ENCODE data around the gene NRP1.

NRP1 gene

GRCh38 chr10:33164060-33164709, 170.3 kb downstream of the NRP1 start:
- Histone ChIP-seq H3K27me3 (no peaks in the 10 kb centered on the region), H4K20me1 (no peaks in the 10 kb centered on the region), H3K36me3 (no peaks in the 10 kb centered on the region), H3K9me3 (replicated peaks in 1 of 11) (no peaks in the 10 kb centered on the region), H3K27ac (no peak overlapping the region), H3K4me2 (no peak overlapping the region), H3K9ac (no peak overlapping the region), H3K4me3 (no peak overlapping the region), H3K4me1 (0 out of 20 replicates have a peak, but pooled peaks cover 0 to 7% (median 0%) of the 10 kb centered on the region in 10 experiments)
- TF ChIP-seq Cebpa-rat (IDR thresholded peaks at IDR 0.05), result no peak

GRCh38 chr10:33162248-33162575, 172.3 kb downstream of the NRP1 start:
- TF ChIP-seq Cebpa-rat (IDR thresholded peaks at IDR 0.05), result 0 out of 22 replicates have a peak, but pooled peaks of 1 of the 11 experiments have one; percentile 16
- Histone ChIP-seq H3K9me3 (replicated peaks in 1 of 11) (no peaks in the 10 kb centered on the region), H3K4me3 (no peak overlapping the region), H4K20me1 (no peaks in the 10 kb centered on the region), H3K4me2 (no peak overlapping the region), H3K36me3 (no peaks in the 10 kb centered on the region), H3K9ac (no peak overlapping the region), H3K27ac (no peak overlapping the region), H3K27me3 (no peaks in the 10 kb centered on the region), H3K4me1 (peaks cover 0 to 7% (median 1%) of the 10 kb centered on the region in 10 experiments; a peak in 6 of 20 replicates)

GRCh38 chr10:33161550-33162247, 172.8 kb downstream of the NRP1 start:
- Histone ChIP-seq H3K9me3 (replicated peaks in 1 of 11) (no peaks in the 10 kb centered on the region), H3K4me1 (peaks cover 0 to 7% (median 5%) of the 10 kb centered on the region in 10 experiments; a peak in 6 of 20 replicates), H3K36me3 (no peaks in the 10 kb centered on the region), H3K4me3 (no peak overlapping the region), H3K9ac (no peak overlapping the region), H4K20me1 (no peaks in the 10 kb centered on the region), H3K27me3 (no peaks in the 10 kb centered on the region), H3K4me2 (no peak overlapping the region), H3K27ac (no peak overlapping the region)
- TF ChIP-seq Cebpa-rat (IDR thresholded peaks at IDR 0.05), result no peak

GRCh38 chr10:33160151-33160550, 174.3 kb downstream of the NRP1 start:
- Histone ChIP-seq H3K4me2 (no peak overlapping the region), H3K4me1 (peaks cover 0 to 7% (median 5%) of the 10 kb centered on the region in 10 experiments; a peak in 6 of 20 replicates), H3K9me3 (replicated peaks in 1 of 11) (no peaks in the 10 kb centered on the region), H3K36me3 (no peaks in the 10 kb centered on the region), H3K9ac (no peak overlapping the region), H3K27me3 (no peaks in the 10 kb centered on the region), H4K20me1 (no peaks in the 10 kb centered on the region), H3K4me3 (no peak overlapping the region), H3K27ac (no peak overlapping the region)
- no peak for TF ChIP-seq Cebpa-rat (IDR thresholded peaks at IDR 0.05)

- Histone ChIP-seq H4K20me1 (no peaks in the 10 kb centered on the region), H3K9me3 (replicated peaks in 1 of 11) (no peaks in the 10 kb centered on the region), H3K27ac (no peak overlapping the region), H3K27me3 (no peaks in the 10 kb centered on the region), H3K4me1 (peaks cover 0 to 16% (median 5%) of the 10 kb centered on the region in 10 experiments; a peak in 8 of 20 replicates), H3K9ac (no peak overlapping the region), H3K4me2 (peak overlapping the region in 4 of 11 experiments; percentile 13 to 25 (median 21); a peak in 5 of 22 replicates), H3K4me3 (no peak overlapping the region), H3K36me3 (no peaks in the 10 kb centered on the region)
- TF ChIP-seq Cebpa-rat (IDR thresholded peaks at IDR 0.05), result 0 out of 22 replicates have a peak, but pooled peaks of 1 of the 11 experiments have one; percentile 17
Observed at GRCh38 chr10:33157103-33157502, 177.4 kb downstream of the NRP1 start.

- no peak overlapping the region for H3K9ac ChIP-seq
- no peak overlapping the region for H3K4me2 ChIP-seq
- peaks cover 0 to 13% (median 5%) of the 10 kb centered on the region in 10 experiments; a peak in 8 of 20 replicates for H3K4me1 ChIP-seq
Observed at GRCh38 chr10:33155720-33156638, 178.5 kb downstream of the NRP1 start.

GRCh38 chr10:33154590-33154989, 179.9 kb downstream of the NRP1 start:
- 0 out of 22 replicates have a peak overlapping the region, but pooled peaks of 2 of the 11 experiments have one; percentile 5 to 27 for H3K4me2 ChIP-seq
- H3K9me3 ChIP-seq (replicated peaks in 1 of 11), result no peaks in the 10 kb centered on the region
- no peak overlapping the region for H3K4me3 ChIP-seq
- no peak overlapping the region for H3K9ac ChIP-seq
- no peaks in the 10 kb centered on the region for H4K20me1 ChIP-seq
- H3K27me3 ChIP-seq, result no peaks in the 10 kb centered on the region
- peaks cover 0 to 9% (median 5%) of the 10 kb centered on the region in 10 experiments; a peak in 8 of 20 replicates for H3K4me1 ChIP-seq
- no peak for TF ChIP-seq Cebpa-rat (IDR thresholded peaks at IDR 0.05)
- no peaks in the 10 kb centered on the region for H3K36me3 ChIP-seq
- no peak overlapping the region for H3K27ac ChIP-seq

More at GRCh38 chr10:33155720-33156638, 178.5 kb downstream of the NRP1 start:
- Histone ChIP-seq H3K27ac (no peak overlapping the region), H3K36me3 (no peaks in the 10 kb centered on the region), H3K9me3 (replicated peaks in 1 of 11) (no peaks in the 10 kb centered on the region), H4K20me1 (no peaks in the 10 kb centered on the region), H3K4me3 (no peak overlapping the region), H3K27me3 (no peaks in the 10 kb centered on the region)
- no peak for TF ChIP-seq Cebpa-rat (IDR thresholded peaks at IDR 0.05)

- peak overlapping the region in 3 of 11 experiments; percentile 4 to 27 (median 5); a peak in 2 of 22 replicates for H3K4me2 ChIP-seq
- no peak overlapping the region for H3K9ac ChIP-seq
- TF ChIP-seq Cebpa-rat (IDR thresholded peaks at IDR 0.05), result no peak
- H3K4me3 ChIP-seq, result no peak overlapping the region
- no peak overlapping the region for H3K27ac ChIP-seq
- H3K4me1 ChIP-seq, result peaks cover 0 to 9% (median 5%) of the 10 kb centered on the region in 10 experiments; a peak in 8 of 20 replicates
- H3K36me3 ChIP-seq, result no peaks in the 10 kb centered on the region
- H3K27me3 ChIP-seq, result no peaks in the 10 kb centered on the region
- H4K20me1 ChIP-seq, result no peaks in the 10 kb centered on the region
- no peaks in the 10 kb centered on the region for H3K9me3 ChIP-seq (replicated peaks in 1 of 11)
Observed at GRCh38 chr10:33153968-33154327, 180.5 kb downstream of the NRP1 start.
